CD4-positive, alpha-beta T cell treated with Interleukin-15 for 1 hour (primary cell): ENCODE data around the gene HS6ST3.

Experiments used
- DNase-seq: peaks from one replicate; pipeline ENCODE4 v3.0.0-alpha.2; 2020

The HS6ST3 gene

DNA sequence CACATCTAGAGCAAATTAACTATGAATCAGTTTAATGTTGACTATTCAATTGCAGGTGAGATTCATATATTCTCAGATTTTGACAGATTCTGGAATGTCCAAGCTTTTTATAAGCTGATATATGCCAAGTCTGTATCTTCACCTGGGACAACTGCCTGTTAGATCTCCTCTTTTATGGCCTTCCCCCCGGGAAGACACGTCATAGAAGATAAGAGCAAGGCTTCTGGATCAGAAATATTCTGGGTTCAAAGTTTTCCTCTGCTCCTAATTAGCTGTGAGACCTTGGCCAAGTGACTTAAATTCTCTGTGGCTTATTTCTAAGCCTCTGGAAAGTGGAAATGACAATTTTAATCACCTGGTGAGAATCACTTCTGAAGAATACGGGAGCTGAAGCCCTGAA lies 716.8 kb downstream of the HS6ST3 start:
- DNase-seq, result no peak

DNA sequence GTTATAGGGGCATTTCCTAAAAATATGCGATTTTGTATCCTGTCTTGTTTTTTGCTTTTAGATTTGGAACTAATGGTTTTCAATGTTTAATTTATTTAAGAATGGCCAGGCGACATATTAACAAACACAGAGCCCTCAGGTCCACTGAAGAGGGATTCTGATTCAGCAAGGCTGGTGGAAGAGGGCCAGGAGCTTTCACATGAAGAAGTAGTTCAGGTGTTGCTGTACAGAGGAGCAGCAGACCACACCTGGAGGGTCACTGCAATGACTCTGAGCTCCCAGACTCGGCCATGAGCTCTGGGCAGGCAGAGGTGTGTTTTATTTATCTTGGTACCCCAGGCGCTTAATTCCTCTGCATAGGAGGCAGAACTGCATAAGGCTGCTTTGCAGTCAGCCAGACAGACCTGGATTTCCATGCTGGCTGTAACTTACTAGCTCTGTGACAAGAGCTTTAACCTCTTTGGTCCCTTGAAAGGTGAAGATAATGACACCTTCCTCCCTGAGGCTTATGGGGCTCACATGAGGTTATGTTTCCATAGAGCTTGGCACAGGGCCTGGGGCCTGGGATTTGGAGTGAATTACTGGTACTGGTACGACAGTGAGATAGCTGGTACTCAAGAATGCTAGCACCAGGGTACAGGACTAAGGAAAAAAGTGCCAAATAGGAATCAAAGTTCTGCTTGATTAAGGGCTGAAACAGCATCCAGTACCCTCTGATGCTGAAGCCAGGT lies 719.6 kb downstream of the HS6ST3 start:
- DNase-seq, result no peak

DNA sequence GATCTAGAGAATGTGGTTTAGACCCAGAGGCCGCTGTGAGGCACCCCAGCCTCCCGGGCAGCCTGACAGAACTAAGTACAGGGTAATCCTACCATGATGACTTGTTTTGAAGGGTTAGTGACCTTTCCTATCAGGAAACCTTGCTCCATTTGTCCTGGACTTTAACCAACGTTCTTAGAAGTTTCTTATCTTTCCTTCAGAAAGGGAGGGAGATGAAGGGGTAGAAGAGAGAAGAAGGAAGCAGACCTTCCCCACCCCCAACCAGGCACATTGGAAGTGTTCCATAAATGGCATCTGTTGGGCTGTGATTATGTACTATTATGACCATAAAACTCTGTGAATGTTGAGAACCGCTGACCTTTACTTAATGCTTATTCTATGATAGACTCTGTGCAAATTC lies 720.2 kb downstream of the HS6ST3 start:
- no peak for DNase-seq

DNA sequence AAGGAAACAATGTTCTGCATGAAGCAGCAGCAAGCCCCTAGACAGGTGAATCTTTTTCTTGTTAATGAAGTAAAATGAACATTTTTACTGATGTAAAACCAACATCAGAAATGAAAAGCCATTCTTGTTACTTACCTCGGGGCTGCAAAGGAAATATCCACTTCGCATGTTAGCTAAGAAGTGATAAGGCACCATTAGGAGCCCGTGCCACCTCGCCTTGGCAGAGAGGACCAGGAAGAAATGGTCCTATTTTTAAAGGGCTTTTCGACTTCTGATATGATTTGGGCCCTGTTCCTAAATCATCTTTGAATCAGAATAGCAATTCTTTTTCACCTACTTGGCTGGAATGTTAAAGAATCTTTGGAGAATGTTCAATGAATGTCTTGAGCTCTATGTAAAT lies 721.1 kb downstream of the HS6ST3 start:
- no peak for DNase-seq

DNA sequence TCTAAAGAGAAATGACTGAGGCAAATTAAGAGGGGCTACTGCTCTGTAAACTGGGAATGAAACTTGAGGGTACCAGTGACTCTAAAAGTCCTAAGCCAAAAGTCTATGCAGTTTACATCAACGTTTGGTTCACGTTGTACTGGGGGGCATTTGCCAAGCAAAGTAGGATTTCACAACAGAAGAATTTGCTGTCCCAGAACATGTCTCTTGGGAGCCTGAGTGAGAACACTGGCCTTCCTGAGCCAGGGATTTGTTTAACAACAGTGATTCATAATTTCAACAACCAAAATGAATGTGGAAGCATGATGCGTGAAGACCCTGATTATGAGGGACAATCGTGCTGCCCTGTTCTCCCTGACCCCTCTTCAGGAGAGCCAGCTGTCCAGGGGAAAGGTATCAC lies 726.4 kb downstream of the HS6ST3 start:
- DNase-seq, result no peak

DNA sequence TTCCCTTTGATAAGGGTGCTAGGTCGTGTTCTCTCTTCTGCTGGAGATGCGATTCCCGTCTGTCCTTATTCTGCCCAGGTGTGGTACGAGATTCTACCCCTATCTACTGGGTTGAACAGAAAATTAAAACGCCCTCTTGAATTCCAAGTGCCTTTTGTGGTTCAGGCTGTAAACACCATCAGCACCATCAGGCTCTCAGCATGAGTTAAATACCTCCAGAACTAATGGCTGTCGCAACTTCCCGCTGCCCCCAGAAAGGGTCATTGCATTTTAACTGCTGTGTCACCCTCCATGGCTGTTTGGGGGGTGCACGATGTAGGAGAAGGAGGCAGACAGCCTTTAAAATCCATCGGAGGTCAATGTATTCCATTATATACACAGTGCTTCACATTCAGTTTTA lies 727.0 kb downstream of the HS6ST3 start:
- no peak for DNase-seq

DNA sequence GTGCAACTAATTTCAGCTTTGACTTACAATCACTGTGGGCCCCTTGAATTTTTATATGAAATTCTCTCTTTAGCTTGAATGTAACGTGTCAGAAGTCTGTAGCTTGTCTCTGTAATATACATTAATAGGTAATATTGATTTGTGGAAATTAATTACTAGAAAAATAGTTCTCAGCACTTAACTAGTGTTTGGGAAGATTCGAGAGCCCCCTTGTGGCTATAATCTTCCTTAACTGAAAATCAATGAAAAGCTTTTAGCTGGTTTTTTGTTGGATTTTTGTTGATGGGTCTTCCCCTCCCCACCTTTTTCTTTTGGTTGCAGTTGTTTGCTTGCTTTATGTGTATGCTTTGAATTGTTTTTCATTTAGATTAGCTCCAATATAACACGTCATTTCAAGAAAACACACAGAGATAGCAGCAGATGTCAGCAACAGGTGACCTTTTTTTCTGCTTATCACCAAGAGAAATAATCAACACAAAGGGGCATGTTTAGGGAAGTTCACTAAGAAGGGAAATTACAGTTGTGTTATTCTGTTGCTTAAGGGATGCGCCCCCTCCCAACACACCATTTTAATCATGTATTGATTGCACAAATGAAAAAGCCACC lies 727.5 kb downstream of the HS6ST3 start:
- no peak for DNase-seq

DNA sequence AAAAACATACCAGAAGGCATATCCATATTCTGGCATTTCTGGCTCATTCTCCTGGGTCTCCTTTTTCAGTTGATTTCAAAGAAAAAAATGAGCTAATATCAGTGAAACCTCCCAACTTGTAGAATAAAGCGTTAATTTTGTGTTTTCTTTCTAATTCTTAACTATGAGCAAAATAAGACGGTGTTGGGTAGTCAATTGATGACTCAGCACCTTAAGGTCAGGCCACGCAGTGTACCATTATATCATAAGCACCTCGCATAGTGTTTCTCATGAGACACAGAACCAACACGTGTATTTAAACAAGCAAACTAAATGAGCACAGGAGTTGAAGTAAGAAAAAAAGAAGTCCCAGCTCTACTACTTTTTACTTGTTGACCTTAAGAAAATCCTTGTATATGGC lies 729.5 kb downstream of the HS6ST3 start:
- no peak for DNase-seq

DNA sequence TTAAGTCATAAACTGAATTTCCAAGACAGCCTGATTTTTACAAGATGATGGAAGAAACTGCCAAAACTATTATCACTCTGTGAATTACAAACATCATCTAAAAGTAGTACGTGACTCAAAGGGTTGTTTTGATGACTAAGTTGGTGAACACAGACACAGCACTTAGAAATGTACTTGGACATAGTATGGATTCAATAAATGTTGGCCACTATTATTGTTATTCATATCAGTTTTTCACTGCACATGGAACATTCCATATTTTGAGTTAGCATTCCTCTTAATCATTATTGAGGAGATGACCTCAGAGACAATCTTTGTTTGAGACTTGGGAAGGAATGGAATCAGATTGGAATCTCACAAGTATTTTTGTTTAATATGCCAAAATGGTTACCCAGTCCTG lies 731.5 kb downstream of the HS6ST3 start:
- no peak for DNase-seq

DNA sequence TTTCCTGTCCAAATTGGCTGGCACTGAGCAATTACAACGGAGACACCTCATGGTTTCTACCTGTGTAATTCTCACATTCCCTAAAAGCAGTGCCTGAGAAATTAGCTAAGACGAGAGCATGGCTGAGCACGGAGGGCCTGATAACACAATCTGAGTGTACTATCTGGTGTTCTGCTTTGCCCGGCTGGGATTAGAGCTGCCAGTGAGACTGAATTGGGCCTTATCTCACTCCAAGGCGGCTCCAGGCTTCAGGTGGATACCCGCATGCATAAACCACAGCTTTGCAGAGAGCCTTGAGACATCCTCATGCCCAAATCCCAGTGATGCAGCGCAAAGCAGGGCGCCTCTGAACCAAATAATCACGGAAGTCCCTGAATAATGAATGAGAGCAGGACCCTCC lies 732.1 kb downstream of the HS6ST3 start:
- no peak for DNase-seq

DNA sequence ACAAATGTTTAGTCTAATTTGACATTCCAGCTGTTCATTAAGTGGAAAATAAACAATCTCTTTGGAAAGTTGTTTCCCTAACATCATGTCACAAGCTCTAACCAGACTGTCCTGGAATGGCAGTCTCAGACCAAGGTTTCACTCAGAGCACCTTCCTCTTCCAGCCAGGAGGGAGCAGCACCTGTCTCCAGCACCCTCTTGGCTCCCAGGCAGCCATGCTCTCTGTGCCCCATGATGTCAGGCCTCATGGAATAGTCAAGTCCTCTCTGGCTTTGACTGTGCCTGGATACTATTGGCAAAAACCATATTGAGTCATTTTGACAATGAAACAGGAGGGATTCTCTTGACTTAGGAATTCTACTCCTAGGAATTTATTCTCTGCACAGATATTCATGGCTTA lies 733.0 kb downstream of the HS6ST3 start:
- no peak for DNase-seq

DNA sequence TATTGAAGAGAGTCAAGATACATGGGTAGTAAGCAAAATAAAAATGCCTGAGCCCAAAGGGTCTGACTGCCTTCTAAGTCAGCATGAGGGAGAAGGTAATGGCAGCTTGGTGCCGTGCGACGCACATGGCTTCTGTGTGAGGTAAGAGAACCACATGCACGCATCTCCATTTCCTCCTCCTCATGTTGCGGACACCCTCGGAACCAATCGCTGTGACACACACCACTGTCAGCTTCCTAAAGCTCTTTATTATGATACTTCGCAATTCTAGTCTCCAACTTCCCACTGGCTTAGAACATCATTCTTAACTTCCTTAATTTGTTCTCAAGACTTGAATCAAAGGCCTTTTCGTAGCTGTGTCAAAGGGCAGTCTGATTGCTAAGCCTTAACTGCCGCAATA lies 734.2 kb downstream of the HS6ST3 start:
- DNase-seq, result no peak

DNA sequence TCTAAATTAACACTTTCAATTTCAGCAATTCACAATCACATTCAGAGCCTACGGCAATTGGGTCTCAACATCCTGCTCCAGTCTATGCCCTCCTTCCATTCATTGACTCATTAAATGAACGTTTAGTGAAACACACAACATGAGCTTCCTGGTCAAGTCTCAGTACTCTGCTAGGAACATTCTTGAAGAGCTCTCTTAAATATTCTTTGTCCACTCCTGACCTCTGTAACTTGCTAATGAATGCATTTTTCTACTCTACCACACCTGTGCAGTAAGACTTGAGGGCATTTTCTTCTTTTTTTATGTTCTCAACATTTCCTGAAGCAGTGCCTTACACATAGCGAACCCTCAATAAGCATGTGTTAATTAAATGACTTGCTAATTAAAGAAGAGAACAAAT lies 735.7 kb downstream of the HS6ST3 start:
- no peak for DNase-seq

DNA sequence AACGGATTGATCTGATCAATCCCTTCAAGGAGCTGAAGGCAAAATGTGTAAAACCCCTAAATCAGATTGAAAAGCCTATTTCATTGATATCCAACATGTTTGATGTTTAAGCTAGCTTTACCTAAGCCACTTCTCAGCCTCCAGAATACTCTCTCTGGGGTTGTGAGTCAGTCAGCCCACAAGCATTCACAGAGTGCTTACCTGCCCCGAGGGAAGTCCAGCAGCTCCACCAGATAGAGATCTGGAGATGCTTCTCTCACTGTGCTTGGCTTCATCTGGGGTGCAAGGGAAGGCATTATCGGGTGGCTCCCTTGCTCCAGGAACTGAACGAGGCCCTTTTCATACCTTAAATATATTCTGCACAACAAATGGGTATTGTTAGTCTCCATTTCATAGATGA lies 744.7 kb downstream of the HS6ST3 start:
- no peak for DNase-seq

DNA sequence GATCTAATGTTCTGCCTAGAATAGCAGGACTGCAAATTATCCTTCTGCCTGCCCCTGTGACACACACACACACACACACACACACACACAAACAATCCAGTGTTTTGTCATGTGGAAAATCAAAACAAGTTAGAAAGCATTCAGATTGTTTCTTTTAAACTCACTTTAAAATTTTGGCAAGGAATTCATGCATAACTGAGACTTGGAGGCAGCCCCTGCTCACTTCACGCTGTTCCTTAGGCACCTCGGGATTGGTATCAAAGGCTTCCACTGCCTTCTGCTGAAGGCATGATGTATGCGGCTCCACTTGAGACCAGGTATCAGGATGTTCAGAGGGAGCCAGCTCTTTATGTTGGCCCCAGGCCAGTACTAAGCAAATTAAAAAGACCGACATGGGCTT lies 745.6 kb downstream of the HS6ST3 start:
- DNase-seq, result no peak

DNA sequence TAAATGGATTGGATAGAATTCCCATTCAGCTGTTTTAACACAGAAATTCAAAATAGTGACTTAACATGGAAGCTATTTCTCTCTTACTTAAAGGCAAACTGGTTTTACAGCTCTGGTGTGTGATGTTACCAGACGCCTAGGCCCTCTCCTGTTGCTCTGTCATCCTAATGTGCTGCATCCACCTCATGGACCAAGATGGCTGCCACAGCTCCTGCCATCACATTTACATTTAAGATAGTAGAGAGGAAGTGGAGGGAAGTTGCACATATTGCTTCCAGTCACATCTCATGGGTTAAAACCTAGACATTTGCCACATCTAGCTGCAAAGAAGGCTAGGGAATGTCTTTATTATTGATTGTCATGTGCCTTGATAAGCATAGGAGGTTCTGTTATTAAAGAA lies 746.8 kb downstream of the HS6ST3 start:
- no peak for DNase-seq

DNA sequence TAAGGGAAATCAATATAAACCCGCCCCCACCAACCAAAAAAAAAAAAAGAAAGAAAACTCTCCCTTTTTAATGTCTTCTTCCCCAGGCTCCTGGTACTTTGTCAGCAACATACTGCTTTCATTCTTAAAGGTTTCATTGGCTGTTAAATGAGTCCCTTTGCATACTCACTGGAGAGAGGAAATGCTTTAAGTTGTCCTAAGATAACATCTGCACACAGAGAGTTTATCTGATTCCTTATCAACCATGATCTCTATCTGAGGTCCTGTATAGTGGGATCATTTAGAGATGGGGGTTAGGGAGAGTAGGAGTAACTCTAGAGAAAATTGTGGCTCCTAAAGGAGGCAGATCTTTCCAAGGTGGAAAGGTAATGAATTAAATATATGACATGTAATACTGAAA lies 747.9 kb downstream of the HS6ST3 start:
- no peak for DNase-seq

DNA sequence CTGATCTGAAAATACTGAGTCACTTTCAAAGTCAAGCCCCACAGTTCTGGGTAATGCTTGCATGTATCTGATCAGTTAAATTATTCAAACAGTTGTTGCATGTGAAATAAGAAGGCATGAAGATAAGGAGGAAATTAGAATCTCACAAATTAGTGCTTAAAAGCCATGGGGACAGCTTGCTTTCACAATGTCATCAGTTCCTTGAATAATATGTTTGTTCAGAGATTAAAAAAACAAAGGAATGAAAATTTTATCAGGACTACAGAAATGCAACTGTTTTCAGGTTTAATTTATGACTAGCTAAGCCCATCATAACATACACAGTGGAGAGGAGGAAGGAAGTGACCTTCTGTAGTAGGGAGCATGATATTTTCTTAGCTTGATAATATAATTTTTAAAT lies 754.3 kb downstream of the HS6ST3 start:
- DNase-seq, result no peak

DNA sequence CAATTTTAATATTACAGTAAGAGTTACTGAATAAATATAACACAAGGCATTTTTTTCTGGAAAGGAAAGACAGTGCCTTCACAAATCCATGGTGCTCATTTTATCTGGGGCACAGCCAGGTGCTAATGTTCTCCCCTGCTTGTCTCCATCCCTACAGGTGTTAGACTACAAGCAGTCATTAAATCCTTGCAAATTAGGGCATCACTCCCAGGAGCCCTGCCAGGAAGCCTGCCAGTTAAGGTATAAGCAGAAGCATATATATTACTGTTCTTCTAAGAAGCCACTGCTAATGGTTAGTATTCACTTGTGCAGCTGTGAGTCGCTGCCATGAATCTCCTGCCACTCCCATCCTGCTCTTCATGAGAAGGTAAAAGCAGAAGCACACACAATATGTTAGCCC lies 754.7 kb downstream of the HS6ST3 start:
- no peak for DNase-seq

DNA sequence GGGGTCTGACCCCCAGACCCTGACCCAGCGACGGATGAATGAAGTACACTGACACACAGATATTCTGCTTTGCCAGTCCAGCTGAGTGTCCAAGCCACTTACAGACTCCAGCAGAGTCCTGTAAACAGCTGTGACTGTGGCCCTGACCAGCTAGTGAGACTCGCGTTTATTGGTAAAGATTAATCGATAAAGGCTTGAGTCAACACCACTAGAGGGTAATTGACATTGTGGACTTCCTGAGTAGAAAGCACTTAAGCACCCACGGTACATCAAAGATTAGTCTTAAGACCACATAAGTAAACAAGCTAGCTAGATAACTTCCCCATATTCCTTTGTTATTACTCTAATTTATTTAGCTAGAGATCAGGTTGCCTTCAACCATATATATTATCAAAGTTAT lies 758.4 kb downstream of the HS6ST3 start:
- no peak for DNase-seq

DNA sequence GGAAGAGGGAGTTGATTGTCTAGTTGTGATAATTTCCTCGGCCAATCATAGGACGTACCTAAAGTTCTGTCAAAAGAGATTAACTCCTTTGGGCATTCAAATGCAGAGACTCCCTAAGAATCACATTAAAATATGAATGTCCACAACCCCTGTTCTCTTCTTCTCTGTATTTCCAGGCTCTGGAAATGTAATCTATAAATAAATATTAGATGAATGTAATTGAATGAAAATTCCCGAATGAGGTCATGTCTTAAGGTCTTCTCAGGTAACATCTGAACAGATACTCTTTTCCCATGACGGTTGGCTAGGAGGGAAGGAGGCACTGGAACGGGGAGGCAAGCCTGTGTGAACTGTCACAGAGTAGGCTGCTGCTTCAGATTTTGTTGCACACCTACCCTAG lies 759.2 kb downstream of the HS6ST3 start:
- no peak for DNase-seq

DNA sequence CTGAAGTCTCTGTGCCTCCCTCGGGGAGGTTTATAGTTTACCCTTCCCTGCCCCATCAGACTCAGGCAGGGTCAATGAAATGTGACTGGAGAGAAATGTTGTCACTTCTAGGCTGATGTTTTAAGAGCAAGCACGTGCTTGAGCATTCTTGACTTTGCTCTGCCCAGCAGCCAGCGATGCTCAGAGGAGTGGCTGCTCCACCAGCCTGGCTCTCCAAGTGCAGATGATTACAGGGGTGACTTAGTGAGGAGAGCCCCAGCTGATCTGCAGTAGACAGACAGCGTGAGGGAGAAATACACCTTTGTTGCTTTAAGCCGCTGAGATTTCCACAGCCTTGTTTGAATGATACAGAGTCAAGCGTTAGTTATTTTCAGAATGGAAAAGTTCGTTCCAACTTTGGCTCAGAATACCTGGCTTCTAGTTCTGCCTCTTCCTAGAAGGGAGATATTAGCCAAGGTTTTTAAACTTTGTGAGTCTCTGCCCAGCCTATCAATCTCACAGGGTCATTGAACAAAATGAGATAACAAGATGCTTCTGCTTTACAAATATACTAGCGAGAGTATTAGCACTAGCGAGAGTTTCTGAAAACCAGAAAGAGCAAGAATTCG lies 760.7 kb downstream of the HS6ST3 start:
- no peak for DNase-seq

DNA sequence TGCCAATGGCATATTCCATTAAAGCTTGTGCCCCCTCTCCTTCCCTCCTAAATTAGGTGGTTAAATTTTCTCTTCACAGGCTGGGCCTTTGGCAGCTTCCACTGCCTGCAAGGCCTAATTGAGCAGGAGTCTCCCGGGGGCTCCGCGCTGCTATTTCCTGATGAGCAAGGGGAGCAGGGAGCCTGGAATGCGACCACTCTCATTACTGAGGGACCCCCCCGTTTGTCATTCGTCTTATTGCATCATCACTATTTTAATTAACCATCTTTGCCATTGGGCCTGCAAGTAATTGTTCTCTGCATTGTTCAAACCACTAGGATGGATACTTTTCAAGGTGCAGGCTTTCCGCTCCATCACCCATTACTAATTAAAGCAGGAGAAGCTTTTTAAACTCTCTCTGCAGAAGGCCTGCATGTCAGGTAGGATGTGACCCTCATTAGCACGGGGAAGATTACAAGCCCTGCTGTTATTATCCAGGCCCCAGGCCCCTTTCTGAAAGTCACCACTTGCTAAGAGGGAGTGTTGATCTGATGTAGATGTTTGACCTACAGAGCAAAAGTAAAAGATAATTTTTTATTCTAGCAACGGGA lies 762.0 kb downstream of the HS6ST3 start:
- no peak for DNase-seq

DNA sequence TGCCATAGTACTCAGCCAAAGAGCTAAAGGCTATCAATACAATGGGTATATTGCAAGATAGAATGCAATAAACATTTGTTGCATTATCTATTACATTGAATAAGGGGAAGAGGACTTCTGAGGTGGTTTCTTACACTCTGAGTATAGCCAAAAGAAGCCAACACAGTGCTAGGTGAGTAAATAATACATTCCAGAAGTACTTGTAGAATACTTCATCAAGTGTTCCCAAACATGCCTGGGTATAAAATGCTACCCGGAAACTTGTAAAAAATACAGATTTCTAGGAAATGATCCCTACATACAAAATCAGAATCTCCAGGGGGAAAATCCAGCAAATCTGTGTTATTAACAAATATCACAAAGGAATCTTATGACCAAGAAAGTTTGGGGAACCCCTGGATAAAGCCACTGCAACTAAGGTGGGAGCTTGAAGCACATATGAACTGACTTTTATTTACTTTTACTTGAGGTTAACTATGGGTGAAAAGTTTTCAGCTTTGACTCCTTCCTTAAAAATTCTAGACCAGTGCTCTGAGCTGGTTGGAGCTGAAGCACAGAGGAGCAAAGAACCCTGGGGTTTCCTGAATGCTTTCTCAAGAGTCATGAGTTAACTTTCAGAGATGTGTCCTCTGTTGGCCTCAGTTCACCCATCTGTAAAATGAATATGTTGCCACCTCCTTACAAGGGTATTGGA lies 768.4 kb downstream of the HS6ST3 start:
- DNase-seq, result no peak
